Measurements from ENCODE around the gene CCL19. TPM values are rescaled to one million over a fixed set of nuclear protein-coding genes. Genes with fewer than 3 reads are reported as not detected.

CCL19 gene
- total RNA-seq, 1 donor from 2014 or later, result not detected

GRCh38 chr9:34675048-34675714 lies 15.9 kb downstream of the CCL19 start:
- peaks cover 5% of the 10 kb centered on the region for H3K36me3 Mint-ChIP-seq
- H3K4me1 Mint-ChIP-seq (ENCODE audit: unreplicated experiment), result no peaks in the 10 kb centered on the region
- peak overlapping the region; percentile 64 for H3K27ac Mint-ChIP-seq
- no peak overlapping the region for H3K4me3 Mint-ChIP-seq
- peak; percentile 80 for TF ChIP-seq CTCF (conservative IDR thresholded peaks at IDR 0.05)
- no peaks in the 10 kb centered on the region for H3K27me3 Mint-ChIP-seq
- no peaks in the 10 kb centered on the region for H3K9me3 Mint-ChIP-seq
- DNase-seq (ENCODE audit: extremely low spot score, unreplicated experiment), result no peak

GRCh38 chr9:34674440-34674839 lies 16.6 kb downstream of the CCL19 start:
- Mint-ChIP-seq H3K27me3 (no peaks in the 10 kb centered on the region), H3K36me3 (peaks cover 9% of the 10 kb centered on the region), H3K27ac (peak overlapping the region; percentile 64), H3K4me3 (no peak overlapping the region), H3K9me3 (peaks cover 4% of the 10 kb centered on the region), H3K4me1 (ENCODE audit: unreplicated experiment) (no peaks in the 10 kb centered on the region)
- no peak for TF ChIP-seq CTCF (conservative IDR thresholded peaks at IDR 0.05)
- no peak for DNase-seq (ENCODE audit: extremely low spot score, unreplicated experiment)

- Mint-ChIP-seq H3K27ac (no peak overlapping the region), H3K4me3 (no peak overlapping the region), H3K27me3 (no peaks in the 10 kb centered on the region), H3K9me3 (peaks cover 4% of the 10 kb centered on the region), H3K4me1 (ENCODE audit: unreplicated experiment) (no peaks in the 10 kb centered on the region), H3K36me3 (peaks cover 18% of the 10 kb centered on the region)
- no peak for DNase-seq (ENCODE audit: extremely low spot score, unreplicated experiment)
- no peak for TF ChIP-seq CTCF (conservative IDR thresholded peaks at IDR 0.05)
Measured at GRCh38 chr9:34671307-34671706, 19.8 kb downstream of the CCL19 start.

- Mint-ChIP-seq H3K4me1 (ENCODE audit: unreplicated experiment) (no peaks in the 10 kb centered on the region), H3K4me3 (no peak overlapping the region), H3K9me3 (peaks cover 4% of the 10 kb centered on the region), H3K36me3 (peaks cover 18% of the 10 kb centered on the region), H3K27ac (no peak overlapping the region), H3K27me3 (no peaks in the 10 kb centered on the region)
- no peak for TF ChIP-seq CTCF (conservative IDR thresholded peaks at IDR 0.05)
- DNase-seq (ENCODE audit: extremely low spot score, unreplicated experiment), result no peak
Measured at GRCh38 chr9:34669809-34670562, 21.1 kb downstream of the CCL19 start.

- H3K27ac Mint-ChIP-seq, result peak overlapping the region; percentile 98
- H3K4me1 Mint-ChIP-seq (ENCODE audit: unreplicated experiment), result peaks cover 9% of the 10 kb centered on the region
- peaks cover 4% of the 10 kb centered on the region for H3K9me3 Mint-ChIP-seq
- peak; percentile 90 for DNase-seq (ENCODE audit: extremely low spot score, unreplicated experiment)
- TF ChIP-seq CTCF (conservative IDR thresholded peaks at IDR 0.05), result no peak
- no peaks in the 10 kb centered on the region for H3K27me3 Mint-ChIP-seq
- H3K36me3 Mint-ChIP-seq, result peaks cover 19% of the 10 kb centered on the region
- H3K4me3 Mint-ChIP-seq, result peak overlapping the region; percentile 96
Measured at GRCh38 chr9:34665381-34666250, 25.5 kb downstream of the CCL19 start.

All from type B pancreatic cell (in vitro differentiated cells).